GM21447 (cell line): ENCODE measurements around the gene LSR.

Experiments used
- ATAC-seq: cut with Tn5 transposase; IDR thresholded peaks from one replicate; pipeline ENCODE4 v1.9.1; 2021; ENCODE audit not compliant: unreplicated experiment

LSR gene

GRCh38 chr19:35316560-35316959 lies 67.8 kb downstream of the LSR start:
- no peak for ATAC-seq
